Measurements from ENCODE around the gene GNRHR.

DNA sequence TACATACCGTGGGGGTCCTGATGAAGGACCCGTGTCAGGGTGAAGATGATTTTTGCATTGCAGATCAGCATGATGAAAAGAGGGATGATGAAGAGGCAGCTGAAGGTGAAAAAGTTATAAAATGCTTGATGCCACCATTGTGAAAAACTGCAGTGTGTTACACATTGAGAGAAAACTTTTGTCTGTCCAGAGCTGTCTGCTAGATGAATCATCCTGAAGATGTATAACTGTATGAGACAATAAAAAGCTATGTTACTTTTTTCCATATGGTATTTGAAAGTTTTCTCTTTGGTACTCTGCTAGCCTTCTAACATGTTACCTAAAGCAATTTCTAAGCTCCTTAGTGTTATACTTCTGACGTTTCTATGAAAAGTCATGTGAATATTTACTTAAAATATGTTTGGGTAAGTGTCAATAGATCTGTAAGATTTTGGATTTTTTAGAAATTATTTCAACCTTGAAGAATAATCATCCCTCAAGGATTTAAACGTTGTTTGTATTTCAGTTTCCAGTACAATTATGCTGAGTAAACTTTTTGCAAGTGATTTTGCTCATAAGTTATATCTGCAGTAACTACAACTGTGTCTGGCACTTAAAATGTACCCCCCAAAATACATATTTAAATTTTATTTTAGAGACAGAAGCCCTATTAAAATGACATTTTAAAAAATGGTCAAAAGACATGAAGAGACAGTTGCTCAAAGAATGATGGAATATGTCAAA, 9.5 kb downstream of the GNRHR start:
- TF ChIP-seq POLR2A (IDR thresholded peaks at IDR 0.05) (no peak), CTCF (IDR thresholded peaks at IDR 0.05) (no peak)

Data from Peyer's patch (tissue), 4 donors.